Transverse colon (tissue), 3 donors: ENCODE data around the gene ASAP3.

Experiments used
- POLR2A ChIP-seq: fragments of 450-650 bp; IDR thresholded peaks from one replicate; pipeline ENCODE4 v1.6.1; 2016; ENCODE audit warnings: antibody characterized with exemption, mild to moderate bottlenecking, moderate library complexity
- TF ChIP-seq, protein P1 (sequence below), 5 experiments: fragments of 200-600 bp in 3 of 5; fragments of 450-650 bp in 2 of 5; sonication (generic) in 3 of 5; IDR thresholded peaks; 1 replicate in 2 of 5; 2 replicates in 3 of 5; pipeline ENCODE4 v1.5.1; 2016 to 2017; ENCODE audit warnings: antibody characterized with exemption in 5 of 5, inconsistent platforms in 3 of 5, mild to moderate bottlenecking in 2 of 5, moderate library complexity in 1 of 5

DNA sequence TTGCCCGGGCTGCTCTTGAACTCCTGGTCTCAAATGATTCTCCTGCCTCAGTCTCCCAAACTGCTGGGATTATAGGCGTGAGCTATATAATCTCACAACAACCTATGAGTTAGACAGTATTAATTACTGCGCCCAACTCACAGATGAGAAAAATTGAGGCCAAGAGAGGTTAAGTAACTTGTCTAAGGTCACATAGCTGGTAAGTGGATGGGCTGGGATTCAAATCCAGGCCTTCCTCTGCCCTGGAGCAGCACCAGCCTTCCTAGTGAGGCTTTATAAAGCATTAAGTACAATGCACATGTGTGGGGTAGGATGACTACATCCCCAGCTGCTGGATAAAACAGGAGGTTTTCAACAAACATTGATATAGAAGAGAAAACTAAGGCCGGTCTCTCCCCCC lies 31.9 kb upstream of the ASAP3 start:
- no peak for TF ChIP-seq POLR2A
- TF ChIP-seq, protein P1, sequence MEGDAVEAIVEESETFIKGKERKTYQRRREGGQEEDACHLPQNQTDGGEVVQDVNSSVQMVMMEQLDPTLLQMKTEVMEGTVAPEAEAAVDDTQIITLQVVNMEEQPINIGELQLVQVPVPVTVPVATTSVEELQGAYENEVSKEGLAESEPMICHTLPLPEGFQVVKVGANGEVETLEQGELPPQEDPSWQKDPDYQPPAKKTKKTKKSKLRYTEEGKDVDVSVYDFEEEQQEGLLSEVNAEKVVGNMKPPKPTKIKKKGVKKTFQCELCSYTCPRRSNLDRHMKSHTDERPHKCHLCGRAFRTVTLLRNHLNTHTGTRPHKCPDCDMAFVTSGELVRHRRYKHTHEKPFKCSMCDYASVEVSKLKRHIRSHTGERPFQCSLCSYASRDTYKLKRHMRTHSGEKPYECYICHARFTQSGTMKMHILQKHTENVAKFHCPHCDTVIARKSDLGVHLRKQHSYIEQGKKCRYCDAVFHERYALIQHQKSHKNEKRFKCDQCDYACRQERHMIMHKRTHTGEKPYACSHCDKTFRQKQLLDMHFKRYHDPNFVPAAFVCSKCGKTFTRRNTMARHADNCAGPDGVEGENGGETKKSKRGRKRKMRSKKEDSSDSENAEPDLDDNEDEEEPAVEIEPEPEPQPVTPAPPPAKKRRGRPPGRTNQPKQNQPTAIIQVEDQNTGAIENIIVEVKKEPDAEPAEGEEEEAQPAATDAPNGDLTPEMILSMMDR (IDR thresholded peaks at IDR 0.05) = no peak
